ENCODE measurements around the gene TGM3.

The TGM3 gene

GRCh38 chr20:2385496-2385895, 89.7 kb downstream of the TGM3 start:
- DNase-seq, result no peak

- DNase-seq, result no peak
These were observed 90.8 kb downstream of the TGM3 start for GRCh38 chr20:2386516-2387179.

GRCh38 chr20:2387180-2387577, 91.4 kb downstream of the TGM3 start:
- peak; percentile 81 for DNase-seq

- no peak for DNase-seq
These were observed 91.8 kb downstream of the TGM3 start for GRCh38 chr20:2387580-2387979.

Data from stimulated activated CD8-positive, alpha-beta memory T cell treated with anti-CD3 and anti-CD28 coated beads, Interleukin-4, amount 100 ng/mL, for 48 hours (primary cell).